B cell (primary cell): ENCODE results near the gene POLR3B.

ENCODE experiments used
- CTCF ChIP-seq: fragments of 200-600 bp; IDR thresholded peaks from one replicate; pipeline ENCODE4 v1.8.0; 2022; ENCODE audit warnings: antibody characterized with exemption, mild to moderate bottlenecking
- EZH2 ChIP-seq: IDR thresholded peaks from 2 replicates; pipeline ENCODE4 v1.6.1; 2012; ENCODE audit warnings: borderline replicate concordance, low read depth, mild to moderate bottlenecking, moderate library complexity, low read length; ENCODE audit not compliant: insufficient read depth, poor library complexity, severe bottlenecking

- no peak for TF ChIP-seq CTCF
- TF ChIP-seq EZH2: no peak
These were observed 151.4 kb downstream of the POLR3B start for GRCh38 chr12:106508966-106509365.
